Activated naive CD8-positive, alpha-beta T cell treated with anti-CD3 and anti-CD28 coated beads, Interleukin-2, amount 50 U/mL, for 16 hours (primary cell): ENCODE results near the gene ATP13A1.

Source experiments
- DNase-seq: peaks from one replicate; pipeline ENCODE4 v3.0.0-alpha.2; 2020; ENCODE audit warnings: low read depth, low spot score

The ATP13A1 gene

DNA sequence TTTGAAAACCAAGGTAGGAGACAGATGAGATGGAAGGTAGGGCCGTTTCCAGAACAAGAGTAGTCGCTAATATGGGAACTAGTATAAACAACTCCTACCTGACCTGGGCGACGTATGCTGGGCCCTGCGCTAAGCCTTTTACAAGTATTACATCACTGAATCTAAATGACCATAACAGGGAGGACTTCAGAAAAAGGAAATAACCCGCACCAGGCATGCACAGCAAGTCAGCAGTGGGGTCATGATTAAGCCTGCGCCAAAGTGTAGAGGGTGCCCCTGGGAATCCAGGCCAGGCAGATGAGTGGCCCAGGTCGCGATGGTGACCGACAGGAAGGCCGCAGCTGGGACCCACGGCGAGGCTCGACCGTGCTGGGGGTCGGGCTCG lies 613 bp downstream of the ATP13A1 start:
- no peak for DNase-seq

DNA sequence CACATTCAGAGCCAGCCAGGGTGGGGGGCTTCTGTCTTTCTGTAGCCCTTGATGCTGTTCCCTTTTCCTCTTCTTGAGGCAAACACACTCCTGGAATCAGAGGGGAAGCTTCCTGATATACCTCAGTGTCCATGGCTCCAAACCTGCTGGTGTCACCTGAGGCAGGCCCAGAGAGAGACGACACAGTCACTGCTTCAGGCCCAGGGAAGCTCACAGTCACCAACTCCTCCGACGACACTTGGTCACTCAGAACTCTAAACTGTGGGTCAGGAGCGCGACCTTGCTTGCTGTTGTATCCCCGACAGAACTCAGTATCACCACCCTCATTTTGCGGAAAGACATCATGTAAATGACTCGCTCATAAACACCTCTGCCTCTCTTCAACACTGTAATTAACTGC lies 1.1 kb downstream of the ATP13A1 start:
- no peak for DNase-seq

DNA sequence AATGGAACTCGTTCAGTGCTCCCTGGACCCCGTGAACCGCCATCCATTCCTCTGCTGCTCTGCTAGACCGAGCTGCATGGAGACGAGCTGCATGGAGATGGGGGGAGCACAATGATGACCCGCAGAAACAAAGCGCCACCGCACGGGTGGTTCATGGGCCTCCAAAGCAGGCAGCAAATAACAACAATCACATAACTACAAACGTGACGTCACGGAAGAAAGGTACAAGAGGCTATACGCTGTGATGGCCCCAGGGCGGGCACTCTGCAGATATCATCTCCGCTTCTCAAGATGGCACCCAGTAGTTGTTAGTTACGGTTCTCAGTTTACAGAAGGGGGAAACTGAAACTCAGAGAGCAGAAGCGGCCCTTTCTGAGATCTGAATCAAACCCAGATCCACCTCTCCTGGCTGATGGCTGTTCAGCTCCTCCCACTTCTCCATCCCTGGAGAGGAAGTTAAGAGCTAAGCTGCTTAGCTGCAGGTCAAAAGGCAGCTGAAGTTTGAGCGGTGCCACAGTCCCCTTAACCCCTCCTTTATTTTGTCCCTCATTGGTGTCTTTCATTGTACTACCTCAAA lies 1.7 kb downstream of the ATP13A1 start:
- DNase-seq: no peak

DNA sequence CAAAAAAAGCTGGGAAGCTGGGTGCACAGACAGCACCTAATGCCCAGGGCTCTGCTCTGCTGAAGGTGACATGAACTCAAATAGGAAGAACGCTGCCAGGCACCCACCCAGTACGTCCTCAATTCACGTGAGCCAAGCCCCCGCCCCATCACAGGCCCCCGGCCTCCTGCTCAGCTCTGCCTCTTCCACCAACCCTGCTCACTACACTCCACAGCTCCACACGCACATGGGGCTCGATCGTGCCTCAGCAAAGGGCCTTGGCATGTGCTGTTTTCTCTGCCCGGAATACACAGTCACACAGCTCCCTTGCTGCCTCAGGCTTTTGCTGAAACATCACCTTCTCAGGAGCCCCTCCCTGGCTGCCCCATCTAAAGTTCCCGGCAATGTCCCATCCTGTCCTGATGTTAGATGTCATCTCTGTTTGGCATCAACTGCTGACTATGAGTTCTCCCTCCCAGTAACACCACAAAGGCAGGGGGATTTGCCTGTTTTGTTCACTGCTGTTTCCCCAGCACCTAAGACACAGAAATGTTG lies 2.3 kb downstream of the ATP13A1 start:
- DNase-seq: no peak

DNA sequence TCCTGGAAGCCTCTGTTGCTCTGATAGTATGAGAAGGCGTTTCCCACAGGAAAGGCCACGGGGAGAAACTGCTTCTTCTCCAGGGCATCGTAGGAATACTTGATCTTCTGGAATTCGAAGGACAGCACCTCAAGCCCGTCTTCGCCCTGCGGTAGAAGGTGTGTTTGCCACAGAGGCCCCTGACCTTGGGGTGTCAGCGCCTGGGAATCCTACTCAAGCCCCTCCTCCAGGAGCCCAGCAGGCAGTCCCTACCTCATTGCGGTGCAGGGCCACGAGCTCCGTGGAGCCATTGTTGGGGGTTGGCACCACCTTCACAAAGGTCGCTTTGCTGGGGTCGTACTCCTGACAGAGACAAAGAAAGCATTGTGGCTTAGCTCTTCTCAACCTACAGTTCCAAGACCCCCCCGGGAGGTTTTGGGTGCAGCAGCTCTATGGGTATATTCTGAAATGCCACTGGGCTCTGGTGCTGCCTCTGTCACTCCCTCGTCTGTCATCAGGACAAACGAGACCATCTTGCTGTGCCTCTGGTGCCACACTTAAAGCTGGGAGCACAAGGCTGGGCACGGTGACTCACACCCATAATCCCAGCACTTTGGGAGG lies 3.7 kb downstream of the ATP13A1 start:
- no peak for DNase-seq

DNA sequence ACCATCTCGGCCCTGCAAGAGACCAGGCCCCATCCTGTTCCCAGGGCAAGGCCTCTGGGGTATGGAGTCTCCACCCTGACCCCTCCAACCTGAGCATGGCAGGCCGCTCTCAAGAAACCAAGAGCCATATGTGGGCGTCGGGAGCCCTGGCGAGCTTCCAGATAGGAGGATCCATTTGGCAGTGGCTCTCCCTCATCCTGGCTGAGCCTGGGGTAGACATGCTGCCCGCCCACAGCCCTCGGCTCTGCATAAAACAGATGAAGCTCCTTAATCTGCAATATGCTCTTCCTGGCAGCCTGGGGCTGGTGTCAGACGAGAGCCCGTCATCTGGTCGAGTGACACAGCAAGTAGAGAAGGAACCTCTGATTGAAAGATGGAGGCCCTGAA lies 6.1 kb downstream of the ATP13A1 start:
- DNase-seq: no peak

DNA sequence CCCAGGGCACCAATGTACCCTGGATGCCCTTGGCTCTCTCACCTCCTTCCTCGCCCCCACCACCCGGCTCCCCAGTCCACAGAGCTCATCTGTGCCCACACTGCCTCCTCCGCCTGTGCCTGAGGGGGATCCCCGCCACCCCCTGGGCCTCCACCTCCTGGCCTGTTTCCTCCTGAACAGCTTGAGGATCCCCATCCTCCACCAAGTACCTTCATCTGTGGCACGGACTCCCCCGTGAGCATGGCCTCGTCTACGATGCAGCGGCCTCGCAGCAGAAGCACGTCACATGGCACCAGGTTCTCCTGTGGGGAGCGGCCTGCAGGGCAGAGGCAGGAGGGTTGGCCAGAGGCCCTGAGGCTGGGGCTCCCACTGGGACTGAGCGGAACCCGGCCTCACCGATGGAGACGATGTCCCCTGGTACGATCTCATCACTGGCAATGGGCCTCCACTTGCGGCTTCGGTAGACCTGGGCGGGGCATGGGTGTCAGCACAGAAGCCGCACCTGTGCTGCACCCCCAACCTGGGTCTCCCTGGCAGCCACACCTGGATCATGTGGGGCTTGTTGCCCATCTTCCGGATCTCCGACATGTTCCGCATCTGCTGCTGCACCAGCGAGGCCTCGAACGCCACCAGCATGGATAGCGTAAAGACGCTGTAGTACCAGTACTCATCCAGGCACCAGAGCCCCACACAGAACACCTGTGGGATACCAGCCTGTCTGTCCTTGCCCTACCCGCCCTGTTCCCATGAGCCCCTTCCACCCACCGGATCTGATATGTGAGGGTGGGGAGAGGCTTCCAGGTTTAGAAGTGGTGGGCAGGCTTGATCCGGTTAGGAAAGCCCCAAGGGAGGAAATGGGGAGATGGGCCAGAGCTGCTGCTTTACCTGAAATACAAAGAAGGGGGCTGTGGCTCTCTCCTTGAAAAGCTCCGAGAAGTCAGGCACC lies 6.8 kb downstream of the ATP13A1 start:
- no peak for DNase-seq

DNA sequence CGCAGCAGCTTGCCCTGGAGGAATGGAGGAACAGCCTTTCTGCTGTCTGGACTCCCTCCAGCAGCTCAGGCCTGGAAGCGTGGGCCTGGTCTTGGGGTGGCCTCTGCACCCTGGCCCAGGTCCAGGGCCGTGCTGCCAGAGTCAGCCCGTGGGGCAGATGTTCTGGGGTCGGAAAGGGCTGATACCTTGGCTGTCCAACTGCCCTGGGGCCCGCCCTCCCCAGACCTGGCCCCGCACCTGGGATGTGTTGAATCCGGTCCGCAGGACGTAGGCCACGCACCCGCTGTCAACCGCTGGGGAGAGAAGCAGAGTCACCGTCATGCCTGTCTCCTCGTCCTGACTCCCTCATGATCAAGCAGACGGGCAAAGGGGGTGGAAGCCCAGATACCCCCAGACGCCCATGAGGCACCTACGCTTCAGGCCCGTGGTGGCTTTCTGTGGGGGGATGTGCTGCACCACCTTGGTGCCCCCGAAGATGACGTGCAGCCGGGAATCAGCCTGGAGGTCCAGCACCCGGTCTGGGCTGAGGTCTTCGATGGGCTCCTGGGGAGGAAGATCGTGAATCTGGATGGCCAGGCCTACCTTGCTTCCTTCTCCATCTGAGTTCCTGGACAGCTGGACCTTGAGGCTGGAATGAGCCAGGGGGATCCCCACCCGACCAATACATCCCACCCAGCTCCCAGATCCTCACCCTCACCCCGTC lies 7.7 kb downstream of the ATP13A1 start:
- DNase-seq: no peak

DNA sequence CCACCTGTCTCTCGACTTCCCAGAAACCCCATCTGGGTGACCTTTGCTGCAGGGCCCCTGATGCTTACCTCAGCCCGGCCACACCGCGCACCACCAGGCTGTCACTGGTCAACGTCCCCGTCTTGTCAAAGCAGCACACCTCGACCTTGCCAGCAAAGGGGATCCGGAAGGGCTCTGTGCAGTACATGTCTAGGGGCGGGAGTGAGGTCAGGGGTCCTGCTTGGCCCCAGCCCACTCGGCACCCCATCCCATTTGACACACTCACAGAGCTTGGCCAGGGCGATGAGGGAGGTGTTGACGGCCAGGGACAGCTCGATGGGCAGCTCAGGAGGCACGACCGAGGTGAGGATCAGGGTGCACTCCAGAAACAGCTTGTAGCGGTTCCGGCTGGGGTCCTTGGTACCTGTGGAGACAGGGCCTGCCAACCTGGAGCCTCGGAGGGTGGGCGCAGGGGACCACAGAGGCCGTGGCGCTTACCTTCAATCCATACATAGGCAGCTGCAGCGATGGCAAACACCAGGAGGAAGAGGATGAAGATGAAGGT lies 8.4 kb downstream of the ATP13A1 start:
- DNase-seq: no peak

DNA sequence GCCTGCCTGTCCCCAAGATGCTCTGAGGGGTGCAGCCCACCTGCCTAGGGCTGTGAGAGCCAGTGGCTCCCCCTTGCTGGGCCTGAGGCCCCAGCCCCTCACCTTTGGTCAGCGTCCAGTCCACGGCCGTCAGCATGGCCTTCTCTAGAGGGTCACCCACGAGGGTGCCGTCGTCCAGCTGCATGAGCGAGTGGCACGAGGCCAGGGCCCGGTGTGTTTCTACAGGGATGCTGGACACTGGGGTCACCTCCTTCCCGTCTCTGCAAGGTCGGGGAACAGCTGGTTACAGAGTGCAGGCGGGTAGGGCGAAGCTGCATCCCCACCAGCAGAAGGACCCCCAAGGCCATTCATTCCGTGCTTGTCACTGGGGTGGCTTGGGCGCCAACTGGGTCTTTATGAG lies 9.0 kb downstream of the ATP13A1 start:
- no peak for DNase-seq

DNA sequence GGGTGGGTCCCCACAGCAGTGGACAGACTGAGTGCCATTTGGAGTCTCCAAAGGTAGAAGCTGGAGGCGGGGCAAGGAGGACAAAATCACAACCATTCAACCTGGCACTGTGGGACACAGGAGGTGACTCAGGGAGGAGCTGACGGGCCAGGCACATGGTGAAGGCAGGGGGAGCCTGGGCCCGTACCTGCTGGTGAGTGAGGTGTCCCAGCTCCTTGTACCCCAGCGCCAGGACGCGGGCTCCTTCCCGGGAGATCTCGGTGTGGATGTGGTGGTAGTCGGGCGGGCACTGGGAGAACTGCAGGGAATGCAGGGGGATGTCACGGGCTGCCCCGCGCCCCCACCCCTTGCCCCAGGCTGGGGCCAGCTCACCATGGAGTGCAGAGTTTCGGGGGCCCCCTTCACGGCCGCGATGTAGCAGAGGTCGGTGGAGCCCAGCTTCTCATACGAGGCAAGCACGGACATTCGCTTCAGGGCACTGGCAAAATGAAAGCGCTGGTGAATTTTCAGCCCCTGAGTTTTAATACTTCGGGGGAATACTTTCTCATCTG lies 9.8 kb downstream of the ATP13A1 start:
- no peak for DNase-seq

DNA sequence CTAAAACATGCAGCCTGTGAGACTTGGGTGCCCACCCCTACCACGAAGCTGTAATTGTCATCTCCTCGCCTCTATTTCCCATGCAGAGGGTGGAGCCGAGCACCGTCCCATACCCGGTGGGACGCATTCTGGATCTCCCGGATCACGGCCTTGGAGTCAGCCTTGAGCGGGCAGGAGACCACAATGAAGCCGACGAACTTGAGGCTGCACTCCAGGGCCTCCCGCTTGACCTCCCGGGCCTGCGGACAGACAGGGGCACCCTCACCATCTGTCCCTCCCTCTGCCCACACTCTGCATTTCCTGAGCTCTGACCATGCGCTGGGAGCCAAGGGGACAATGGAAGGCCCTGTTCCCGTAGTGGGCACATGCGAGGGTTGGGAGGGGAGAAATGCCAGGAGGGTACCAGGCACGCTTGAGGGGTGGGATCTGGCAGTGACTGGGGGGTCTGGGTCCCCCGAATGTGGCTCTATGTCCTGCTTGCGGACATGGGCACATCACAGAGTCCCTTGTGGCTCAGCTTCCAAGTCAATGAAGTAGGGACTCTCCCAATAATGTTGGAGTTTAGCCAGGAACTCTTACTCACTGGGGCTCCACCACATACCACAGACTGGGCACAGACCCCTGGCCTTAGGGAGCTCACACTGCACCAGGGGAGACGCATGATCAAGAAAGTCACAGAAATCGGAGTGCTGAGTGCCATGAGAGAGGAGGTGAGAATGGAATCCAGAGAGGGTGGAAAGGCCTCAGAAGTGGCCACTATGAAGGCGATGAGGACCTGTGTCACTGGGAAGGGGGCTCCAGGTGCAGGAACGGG lies 10.8 kb downstream of the ATP13A1 start:
- DNase-seq: no peak

DNA sequence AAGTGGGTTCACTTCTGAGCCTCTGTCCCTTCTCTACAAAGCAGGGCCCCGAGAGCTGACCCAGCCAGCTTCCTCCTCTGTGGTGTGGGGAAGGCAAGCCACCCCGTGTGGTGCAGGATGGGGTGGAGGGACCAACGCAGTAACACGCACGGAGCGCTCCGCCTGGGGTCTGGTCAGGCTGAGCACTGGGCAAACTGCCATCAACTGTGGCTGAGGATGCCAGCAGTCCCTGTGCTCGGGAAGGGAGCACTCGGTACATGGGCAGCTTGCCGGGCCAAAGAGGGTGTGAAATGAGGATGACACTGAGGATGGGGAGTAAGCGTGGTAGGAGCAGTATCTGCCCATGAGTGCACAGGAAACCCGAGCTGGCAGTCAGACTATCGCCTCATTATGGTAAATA lies 12.4 kb downstream of the ATP13A1 start:
- no peak for DNase-seq

DNA sequence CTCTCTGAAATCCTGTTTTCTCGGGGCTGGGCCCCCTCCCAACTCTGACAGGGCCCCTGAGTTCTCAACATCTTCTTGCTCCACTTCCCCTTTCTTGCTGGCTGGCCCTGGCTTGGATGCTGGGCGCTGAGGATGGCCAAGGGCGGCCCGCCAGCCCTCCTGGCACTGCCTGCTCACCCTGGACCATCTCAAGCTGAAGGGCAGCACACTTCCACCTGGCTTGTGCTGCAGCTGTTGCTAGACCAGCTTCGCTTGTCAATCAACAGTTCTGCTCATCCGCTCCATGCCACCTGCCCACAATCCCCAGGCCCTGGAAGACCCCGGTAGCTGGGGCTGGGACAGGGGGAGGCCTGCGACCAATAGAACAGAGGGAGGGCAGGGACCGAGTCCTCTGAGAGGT lies 13.1 kb downstream of the ATP13A1 start:
- no peak for DNase-seq

DNA sequence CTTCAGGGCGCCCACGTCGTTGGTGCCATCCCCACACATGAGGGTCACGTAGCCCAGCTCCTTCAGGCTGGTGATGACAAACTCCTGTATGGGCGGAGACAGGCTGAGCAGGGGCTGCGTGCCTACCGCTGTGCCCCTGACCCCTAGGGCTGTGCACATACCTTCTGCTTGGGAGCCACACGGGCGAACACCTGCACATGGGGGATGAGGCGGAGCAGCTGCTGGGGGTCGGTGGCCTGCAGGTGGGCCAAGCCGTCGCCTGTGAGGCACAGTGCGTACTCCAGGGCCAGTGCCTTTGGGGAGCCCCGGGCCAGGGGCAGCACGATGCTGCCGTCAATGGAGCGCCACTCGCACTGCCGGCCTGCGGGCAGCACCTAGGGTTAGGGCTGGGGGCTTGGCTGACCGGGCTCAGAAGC lies 13.9 kb downstream of the ATP13A1 start:
- DNase-seq: no peak

DNA sequence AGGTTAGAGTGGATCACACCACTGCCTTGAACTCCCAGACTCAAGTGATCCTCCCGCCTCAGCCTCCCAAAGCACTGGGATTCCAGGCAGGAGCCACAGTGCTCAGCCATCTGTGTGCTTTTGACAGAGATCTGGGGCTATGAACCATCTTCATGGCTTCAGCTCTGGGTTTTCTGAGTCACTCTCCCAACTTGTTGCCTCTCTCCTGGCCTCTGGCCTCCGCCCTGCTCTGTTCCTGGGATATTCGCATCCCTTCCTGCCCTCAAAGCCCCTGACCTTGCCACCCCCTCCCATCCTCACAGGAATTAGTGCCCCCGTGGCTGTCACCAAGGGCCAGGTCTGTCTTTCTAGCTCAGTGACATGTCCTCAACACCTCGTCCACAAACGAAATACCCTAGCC lies 14.3 kb downstream of the ATP13A1 start:
- no peak for DNase-seq

DNA sequence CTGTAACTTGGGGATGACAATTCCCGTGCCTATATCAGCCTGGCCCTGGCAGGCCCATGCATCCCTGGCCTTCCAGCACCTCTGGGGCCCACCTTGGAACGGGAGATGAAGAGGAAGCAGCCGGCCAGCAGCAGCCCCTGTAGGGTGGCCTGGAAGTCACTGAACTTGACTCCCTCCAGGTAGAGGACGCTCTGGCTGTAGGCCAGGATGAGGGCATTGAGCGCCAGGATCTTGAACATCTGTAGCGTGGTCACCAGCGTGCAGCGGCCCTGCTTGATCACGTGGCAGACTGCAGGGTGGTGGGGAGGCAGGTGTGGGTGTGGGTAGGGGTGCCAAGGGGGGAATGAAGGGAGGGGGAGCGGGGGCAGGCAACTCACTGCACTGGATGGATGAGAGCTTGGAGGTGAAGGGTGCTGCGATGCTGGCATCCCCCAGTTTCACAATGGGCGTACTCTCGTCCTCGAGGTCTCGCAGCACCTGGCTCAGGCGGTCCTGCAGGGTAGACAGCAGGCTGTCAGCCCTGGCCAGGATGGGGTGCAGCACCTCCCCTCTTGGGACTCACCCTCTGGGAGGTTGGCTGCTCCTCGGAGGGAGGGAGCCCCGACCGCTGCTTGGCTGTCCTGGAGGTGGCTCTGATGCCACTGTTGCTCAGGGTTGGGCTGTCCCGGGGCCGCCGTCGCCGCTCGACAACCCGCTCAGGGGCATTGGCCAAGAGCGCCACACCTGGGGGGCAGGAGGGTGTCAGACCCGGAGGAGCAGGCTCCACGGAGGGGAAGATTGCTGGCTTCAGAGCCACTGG lies 16.2 kb downstream of the ATP13A1 start:
- no peak for DNase-seq

DNA sequence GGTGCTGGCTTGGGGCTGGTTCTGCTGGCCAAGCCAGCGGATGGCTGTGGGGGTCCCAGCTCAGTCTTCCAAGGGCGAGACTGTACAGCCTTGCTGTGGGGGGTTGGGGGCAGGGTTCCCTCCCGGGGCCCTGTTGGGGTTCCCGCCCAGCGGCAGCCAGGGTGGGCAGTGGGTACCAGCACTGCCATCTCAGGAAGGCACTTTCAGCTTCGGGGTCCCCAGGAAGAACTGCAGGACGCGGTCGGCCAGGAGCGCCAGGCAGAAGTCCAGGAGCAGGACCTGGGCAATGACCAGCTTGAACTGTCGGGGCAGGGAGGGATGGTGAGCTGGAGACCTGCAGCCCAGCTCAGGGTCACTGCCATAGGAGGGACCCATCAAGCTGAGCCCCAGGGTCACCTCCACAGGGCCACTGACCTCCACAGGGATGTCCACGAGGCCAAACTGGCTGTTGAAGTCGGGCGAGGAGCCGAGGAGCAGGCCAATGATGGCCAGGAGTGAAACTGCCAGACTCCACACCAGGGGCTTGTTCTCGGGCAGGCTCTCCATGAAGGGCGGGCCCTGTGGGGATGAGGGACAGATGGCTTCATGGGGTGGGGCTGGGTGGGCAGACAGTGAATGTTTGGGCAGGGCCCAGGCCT lies 18.1 kb downstream of the ATP13A1 start:
- DNase-seq: no peak

DNA sequence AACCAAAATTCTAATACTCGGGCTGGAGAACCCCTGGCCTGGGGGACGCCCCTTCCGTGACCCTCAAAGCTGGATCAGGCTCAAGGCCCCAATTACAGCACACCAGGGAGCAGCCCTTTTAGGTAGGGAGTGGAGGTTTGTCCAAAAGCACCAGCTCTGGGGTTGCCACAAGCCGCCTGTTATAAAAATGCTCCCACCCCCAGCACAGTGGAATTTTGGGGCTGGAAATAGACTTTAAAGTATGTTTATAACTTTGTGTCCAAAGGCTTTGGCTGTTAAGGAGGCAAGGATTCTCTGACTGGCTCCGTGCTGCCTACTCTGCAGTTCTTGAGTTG lies 19.5 kb downstream of the ATP13A1 start:
- DNase-seq: no peak
